Measurements from ENCODE around the gene TEX10.

- TF ChIP-seq CTCF (IDR thresholded peaks at IDR 0.05) (no peak), POLR2A (IDR thresholded peaks at IDR 0.05) (no peak), POLR2AphosphoS5 (IDR thresholded peaks at IDR 0.05; ENCODE audit: insufficient read depth in 1 of 2, low read depth in 1 of 2) (no peak)
Observed at GRCh38 chr9:100284247-100284646, 68.5 kb downstream of the TEX10 start.
